ENCODE measurements around the gene DDX17. TPM values are rescaled to one million over a fixed set of nuclear protein-coding genes. Genes with fewer than 3 reads are reported as not detected.

Gene DDX17
- total and polyA plus RNA-seq, 2 of the 4 experiments (the other 2 are of a cell fraction), result 240 to 371 TPM

DNA sequence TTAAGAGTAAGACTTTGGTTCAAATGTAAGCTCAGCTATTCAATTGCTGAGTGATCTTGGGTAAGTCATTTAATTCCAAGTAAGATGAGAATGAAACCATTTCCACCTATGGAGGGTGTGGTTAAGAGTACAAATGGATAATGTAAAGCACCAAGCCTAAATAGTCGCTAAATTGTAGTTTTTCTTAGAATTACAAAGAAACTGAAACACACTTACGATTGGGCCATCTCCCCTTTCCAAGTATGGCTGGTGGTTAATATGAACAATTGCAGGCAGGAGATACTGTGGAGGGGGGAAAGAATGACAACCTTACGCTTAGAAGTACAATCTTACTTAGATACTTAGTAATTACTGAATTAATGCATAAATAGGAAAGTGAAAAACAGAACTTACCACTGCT, 8.2 kb downstream of the DDX17 start:
- H3K79me1 ChIP-seq (ENCODE audit: low read depth in 1 of 2, low read length in 2 of 2), result peaks cover 15 to 55% of the 10 kb centered on the region in 2 experiments; a peak in 3 of 4 replicates
- no peak overlapping the region for H3K27ac ChIP-seq (ENCODE audit: insufficient read depth, low read length)
- no peak overlapping the region for H3K9ac ChIP-seq (ENCODE audit: low read depth, low read length)
- POLR2A ChIA-PET (ENCODE audit: unreplicated experiment), result no interaction called here
- H3K18ac ChIP-seq (ENCODE audit: low read depth, low read length), result no peak overlapping the region
- dilution Hi-C loops (cut with HindIII; ENCODE audit: low sequenced_read_pairs, unreplicated experiment), result no loop called here
- no peak overlapping the region for H4K5ac ChIP-seq (ENCODE audit: low read depth, low read length)
- H4K20me1 ChIP-seq (ENCODE audit: insufficient read depth, low read length), result peaks cover 89% of the 10 kb centered on the region
- in situ Hi-C loops (cut with MboI; ENCODE audit: low sequenced_read_pairs), result no loop called here
- H3K23ac ChIP-seq (ENCODE audit: low read depth, low read length), result no peak overlapping the region
- WGBS, 2 experiments (ENCODE audit: extremely low coverage in 2 of 2, insufficient read length in 1 of 2), result no CpG with 5 or more reads among the region's 3 CpGs
- H3K4ac ChIP-seq (ENCODE audit: low read depth, low read length), result no peak overlapping the region
- intact Hi-C loops (cut with micrococcal nuclease), result no loop called here
- no peak overlapping the region for H3K56ac ChIP-seq (ENCODE audit: extremely low read depth, insufficient read depth, low read length)
- no peak overlapping the region for H2BK20ac ChIP-seq (ENCODE audit: low read depth, low read length)
- no peaks in the 10 kb centered on the region for H3K9me3 ChIP-seq (ENCODE audit: control insufficient read depth, insufficient read depth, low read length)
- CTCF ChIA-PET, result no interaction called here
- no peak overlapping the region for H2AFZ ChIP-seq (replicated peaks; ENCODE audit: low read length, poor library complexity)
- ATAC-seq (ENCODE audit: low read depth) (no peak), DNase-seq (no peak)
- H3K27me3 ChIP-seq (ENCODE audit: control insufficient read depth, insufficient read depth, low read length), result no peaks in the 10 kb centered on the region
- H4K91ac ChIP-seq (ENCODE audit: insufficient read depth, low read depth, low read length), result no peak overlapping the region
- H2BK120ac ChIP-seq (ENCODE audit: low read depth, low read length), result no peak overlapping the region
- no peak overlapping the region for H2AK9ac ChIP-seq (replicated peaks; ENCODE audit: low read depth, low read length, poor library complexity)
- TF ChIP-seq, protein P1, sequence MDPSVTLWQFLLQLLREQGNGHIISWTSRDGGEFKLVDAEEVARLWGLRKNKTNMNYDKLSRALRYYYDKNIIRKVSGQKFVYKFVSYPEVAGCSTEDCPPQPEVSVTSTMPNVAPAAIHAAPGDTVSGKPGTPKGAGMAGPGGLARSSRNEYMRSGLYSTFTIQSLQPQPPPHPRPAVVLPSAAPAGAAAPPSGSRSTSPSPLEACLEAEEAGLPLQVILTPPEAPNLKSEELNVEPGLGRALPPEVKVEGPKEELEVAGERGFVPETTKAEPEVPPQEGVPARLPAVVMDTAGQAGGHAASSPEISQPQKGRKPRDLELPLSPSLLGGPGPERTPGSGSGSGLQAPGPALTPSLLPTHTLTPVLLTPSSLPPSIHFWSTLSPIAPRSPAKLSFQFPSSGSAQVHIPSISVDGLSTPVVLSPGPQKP (IDR thresholded peaks at IDR 0.05; ENCODE audit: borderline replicate concordance, low read depth, low read length), result no peak
- TF ChIP-seq MAZ (IDR thresholded peaks at IDR 0.05; ENCODE audit: borderline replicate concordance, low read depth, low read length), result no peak
- no peak for TF ChIP-seq POLR2A (IDR thresholded peaks at IDR 0.05; ENCODE audit: low read depth, low read length)
- TF ChIP-seq RAD21 (IDR thresholded peaks at IDR 0.05; ENCODE audit: low read length), result no peak
- no peak for TF ChIP-seq SMC3 (IDR thresholded peaks at IDR 0.05; ENCODE audit: low read depth, low read length)
- TF ChIP-seq RFX5 (IDR thresholded peaks at IDR 0.05; ENCODE audit: low read depth, low read length), result no peak
- TF ChIP-seq CHD1 (IDR thresholded peaks at IDR 0.05; ENCODE audit: low read depth, low read length), result no peak
- no peak for TF ChIP-seq RCOR1 (IDR thresholded peaks at IDR 0.05; ENCODE audit: insufficient replicate concordance, low read length)
- TF ChIP-seq, protein P2, sequence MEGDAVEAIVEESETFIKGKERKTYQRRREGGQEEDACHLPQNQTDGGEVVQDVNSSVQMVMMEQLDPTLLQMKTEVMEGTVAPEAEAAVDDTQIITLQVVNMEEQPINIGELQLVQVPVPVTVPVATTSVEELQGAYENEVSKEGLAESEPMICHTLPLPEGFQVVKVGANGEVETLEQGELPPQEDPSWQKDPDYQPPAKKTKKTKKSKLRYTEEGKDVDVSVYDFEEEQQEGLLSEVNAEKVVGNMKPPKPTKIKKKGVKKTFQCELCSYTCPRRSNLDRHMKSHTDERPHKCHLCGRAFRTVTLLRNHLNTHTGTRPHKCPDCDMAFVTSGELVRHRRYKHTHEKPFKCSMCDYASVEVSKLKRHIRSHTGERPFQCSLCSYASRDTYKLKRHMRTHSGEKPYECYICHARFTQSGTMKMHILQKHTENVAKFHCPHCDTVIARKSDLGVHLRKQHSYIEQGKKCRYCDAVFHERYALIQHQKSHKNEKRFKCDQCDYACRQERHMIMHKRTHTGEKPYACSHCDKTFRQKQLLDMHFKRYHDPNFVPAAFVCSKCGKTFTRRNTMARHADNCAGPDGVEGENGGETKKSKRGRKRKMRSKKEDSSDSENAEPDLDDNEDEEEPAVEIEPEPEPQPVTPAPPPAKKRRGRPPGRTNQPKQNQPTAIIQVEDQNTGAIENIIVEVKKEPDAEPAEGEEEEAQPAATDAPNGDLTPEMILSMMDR (conservative IDR thresholded peaks at IDR 0.05; ENCODE audit: low read depth, low read length), result no peak
- no peak for TF ChIP-seq BHLHE40 (IDR thresholded peaks at IDR 0.05; ENCODE audit: low read depth, low read length)
- no peak for TF ChIP-seq NFE2L2 (IDR thresholded peaks at IDR 0.05; ENCODE audit: low read depth, low read length)
- TF ChIP-seq CEBPB (IDR thresholded peaks at IDR 0.05; ENCODE audit: low read depth, low read length), result no peak
- TF ChIP-seq, protein P3, sequence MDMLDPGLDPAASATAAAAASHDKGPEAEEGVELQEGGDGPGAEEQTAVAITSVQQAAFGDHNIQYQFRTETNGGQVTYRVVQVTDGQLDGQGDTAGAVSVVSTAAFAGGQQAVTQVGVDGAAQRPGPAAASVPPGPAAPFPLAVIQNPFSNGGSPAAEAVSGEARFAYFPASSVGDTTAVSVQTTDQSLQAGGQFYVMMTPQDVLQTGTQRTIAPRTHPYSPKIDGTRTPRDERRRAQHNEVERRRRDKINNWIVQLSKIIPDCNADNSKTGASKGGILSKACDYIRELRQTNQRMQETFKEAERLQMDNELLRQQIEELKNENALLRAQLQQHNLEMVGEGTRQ (IDR thresholded peaks at IDR 0.05; ENCODE audit: low read depth, low read length), result no peak
- TF ChIP-seq MAFK (IDR thresholded peaks at IDR 0.05; ENCODE audit: low read depth, low read length), result no peak
- TF ChIP-seq FOS (IDR thresholded peaks at IDR 0.05; ENCODE audit: low read depth, low read length), result no peak
- TF ChIP-seq MXI1 (IDR thresholded peaks at IDR 0.05; ENCODE audit: borderline replicate concordance, low read depth, low read length), result no peak
- H2BK5ac ChIP-seq (ENCODE audit: low read depth, low read length, poor library complexity, severe bottlenecking), result no peak overlapping the region
- H3K4me2 ChIP-seq (ENCODE audit: low read depth, low read length), result no peak overlapping the region
- no peak overlapping the region for H2AK5ac ChIP-seq (ENCODE audit: low read depth, low read length)
- no peak overlapping the region for H3K14ac ChIP-seq (replicated peaks; ENCODE audit: low read depth, low read length)
- peaks cover 15% of the 10 kb centered on the region for H3K4me1 ChIP-seq (ENCODE audit: control insufficient read depth, insufficient read depth, low read length)
- no peak overlapping the region for H3K4me3 ChIP-seq (ENCODE audit: insufficient read depth, low read depth, low read length)
- H3K36me3 ChIP-seq (ENCODE audit: control insufficient read depth, insufficient read depth, low read length), result peaks cover 70% of the 10 kb centered on the region
- peaks cover 11% of the 10 kb centered on the region for H3K9me1 ChIP-seq (ENCODE audit: insufficient read depth, low read length)
- H4K8ac ChIP-seq (ENCODE audit: low read depth in 2 of 2, low read length in 2 of 2), result no peak overlapping the region
- BruUV-seq (replicated peaks), result no TSS peak
- no peak overlapping the region for H2BK15ac ChIP-seq (ENCODE audit: low read depth, low read length)
